ENCODE data around the gene KRT2. TPM values are rescaled to one million over a fixed set of nuclear protein-coding genes. Genes with fewer than 3 reads are reported as not detected.
"Not testable (repeated sequence)": the region's sequence is repeated elsewhere in the genome, so short reads cannot be mapped to it uniquely, and the experiment has no call there.

The KRT2 gene
- polyA plus RNA-seq, 1 donor: 0.08 TPM

DNA sequence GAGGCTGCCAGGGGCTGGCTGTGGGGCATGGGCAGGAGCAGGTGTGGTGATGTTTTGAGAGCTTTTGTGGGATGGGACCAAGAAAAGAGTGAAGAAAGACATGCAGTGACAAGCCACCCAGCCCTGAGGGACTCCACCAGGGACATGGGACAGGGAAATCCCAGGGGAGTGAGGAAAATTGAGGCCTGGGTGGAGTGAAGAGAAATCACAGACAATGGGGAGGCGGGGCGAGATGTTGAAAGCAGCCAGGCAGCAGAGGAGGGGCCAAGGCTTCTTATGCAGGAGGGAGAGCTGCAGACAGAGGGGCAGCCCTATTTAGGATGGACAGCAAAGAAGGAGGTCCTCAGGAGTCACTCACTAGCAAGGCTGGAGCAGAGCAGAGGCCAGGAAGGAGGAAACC lies 32.4 kb upstream of the KRT2 start:
- no peak for DNase-seq

DNA sequence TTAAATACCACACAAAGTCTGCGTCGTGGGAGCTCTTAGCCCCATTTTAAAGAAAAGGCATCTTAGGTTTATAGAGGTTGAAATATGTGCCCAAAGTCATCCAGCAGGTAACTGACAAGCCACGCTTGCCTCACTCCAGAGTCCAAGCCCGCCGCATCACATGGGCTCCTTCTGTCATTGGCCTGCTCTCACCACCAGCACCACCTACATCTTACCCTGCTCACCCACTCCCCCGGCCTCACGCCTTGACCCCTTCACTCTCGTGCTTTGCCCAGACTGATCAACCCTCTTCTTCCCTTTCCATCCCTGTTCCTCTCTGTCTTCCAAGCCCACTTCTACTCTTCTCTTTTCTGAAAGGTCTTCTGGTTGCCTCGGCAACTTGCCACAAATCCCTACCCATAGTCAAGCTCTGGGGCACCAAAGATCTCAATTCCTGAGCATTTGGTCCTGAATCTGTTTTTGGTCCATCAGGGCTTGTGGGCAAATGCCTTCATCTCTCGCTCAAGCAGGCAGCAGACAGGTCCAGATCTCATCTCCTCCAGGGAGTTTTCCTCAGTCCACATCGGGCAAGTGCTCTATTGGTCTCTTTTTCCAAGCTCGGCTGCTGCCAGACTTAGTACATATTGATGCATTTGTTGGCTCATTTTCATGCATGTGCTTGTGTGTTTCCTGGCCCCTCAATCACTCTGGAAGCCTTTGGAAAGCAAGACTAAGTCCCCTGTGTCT lies 31.7 kb upstream of the KRT2 start:
- DNase-seq: no peak

DNA sequence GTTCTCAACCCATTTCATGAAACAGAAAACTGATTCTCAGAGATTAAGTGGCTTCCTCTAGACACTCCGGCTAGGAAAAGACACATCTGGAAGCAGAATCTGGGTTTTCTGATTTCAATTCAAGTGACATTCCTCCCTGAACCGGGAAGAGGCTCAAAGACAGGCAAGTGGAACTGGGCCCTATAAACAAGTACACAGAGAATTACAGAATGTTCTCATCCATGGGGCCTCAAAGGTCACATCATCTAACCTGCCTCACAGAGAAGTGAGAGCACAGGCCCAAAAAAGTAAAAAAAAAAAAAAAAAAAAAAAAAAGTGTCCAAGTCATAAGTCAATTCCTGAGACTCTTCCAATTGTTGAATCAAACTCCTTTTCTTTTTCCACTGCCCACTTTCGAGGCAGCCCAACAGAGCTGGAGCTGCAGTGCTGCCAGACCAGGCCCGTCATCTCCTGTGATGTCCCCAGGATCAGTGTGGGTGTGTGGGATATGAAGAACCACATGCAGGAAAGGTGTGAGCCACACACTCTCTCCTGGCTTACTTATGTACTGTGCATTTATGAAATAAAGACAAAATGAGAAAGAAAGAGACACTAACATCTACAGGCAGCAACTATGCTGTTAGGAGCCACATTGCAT lies 31.0 kb upstream of the KRT2 start:
- no peak for DNase-seq

DNA sequence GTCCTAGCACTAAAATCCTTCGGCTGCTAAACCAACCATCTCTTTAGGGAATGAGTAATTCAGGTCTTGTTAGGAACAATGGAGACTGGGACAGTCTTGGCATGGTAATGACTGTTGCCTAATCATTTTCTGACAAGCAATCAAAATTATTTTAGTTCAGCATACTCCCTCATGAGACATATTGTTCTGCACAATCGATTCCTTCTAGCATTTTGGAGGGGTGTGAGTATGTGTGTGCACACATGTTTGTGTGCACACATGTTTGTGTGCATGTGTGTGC lies 30.3 kb upstream of the KRT2 start:
- no peak for DNase-seq

DNA sequence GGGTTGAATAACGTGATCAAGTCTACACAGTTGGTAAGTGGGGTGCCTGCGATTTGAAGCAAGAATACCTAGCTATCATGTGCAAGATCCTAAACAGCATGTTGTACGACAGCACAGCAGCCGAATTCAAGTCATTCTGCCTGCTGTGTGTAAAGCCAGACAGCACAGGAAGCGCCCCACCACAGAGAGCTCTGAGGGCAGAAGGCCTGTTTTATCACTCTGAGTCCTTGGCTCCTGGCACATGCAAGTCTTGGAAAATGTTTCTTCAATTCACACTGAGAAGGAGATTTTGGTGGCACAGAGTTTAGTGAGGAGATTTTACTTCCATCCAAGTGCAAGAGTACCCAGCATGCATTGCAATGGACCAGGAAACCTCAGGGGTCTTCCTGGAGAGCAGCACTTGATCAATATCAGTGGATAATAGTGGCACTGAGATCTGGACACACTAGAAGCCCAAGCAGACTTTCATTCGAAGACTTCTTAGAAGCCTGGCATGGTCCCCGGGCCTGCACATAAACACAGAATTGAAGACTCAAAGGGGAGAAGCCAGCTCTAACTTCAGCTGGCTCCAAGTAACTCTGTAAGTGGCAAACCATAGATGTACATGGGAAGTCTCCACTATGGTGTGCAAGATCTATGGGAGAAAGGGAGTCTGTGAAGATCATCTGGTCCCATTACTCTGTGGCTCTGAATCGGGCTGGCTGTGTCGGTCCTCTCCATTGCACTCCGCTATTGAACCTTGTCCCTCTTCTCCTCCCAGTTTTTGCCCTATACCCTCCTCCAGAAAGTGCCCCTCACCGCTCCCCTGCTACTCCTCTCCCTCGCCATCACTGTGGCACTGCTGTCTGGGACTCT lies 29.7 kb upstream of the KRT2 start:
- no peak for DNase-seq

DNA sequence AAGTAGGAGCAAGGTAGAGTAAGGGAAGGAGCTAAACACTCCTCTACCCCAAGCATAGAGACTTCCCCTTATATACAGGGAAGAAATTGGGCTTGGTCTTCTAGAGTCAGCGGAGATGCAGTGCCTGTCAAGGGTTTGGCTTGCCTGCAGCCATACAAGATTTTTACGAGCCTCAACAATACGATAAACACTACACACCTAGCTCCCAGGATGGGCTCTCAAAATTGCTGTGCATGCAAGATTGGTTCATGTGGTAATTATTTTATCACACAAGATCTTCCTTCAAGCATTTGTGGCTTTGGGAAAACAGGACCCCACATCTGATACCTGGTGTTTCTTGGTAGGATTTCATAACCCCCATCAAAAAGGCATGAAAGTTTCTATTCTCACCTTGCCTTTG lies 28.4 kb upstream of the KRT2 start, which contains the start of gene KRT1:
KRT1 (minus strand) TSS at position 45 of the 400 bp plus-strand sequence. CDS start 59 bp downstream, outside the sequence.
- no peak for DNase-seq

DNA sequence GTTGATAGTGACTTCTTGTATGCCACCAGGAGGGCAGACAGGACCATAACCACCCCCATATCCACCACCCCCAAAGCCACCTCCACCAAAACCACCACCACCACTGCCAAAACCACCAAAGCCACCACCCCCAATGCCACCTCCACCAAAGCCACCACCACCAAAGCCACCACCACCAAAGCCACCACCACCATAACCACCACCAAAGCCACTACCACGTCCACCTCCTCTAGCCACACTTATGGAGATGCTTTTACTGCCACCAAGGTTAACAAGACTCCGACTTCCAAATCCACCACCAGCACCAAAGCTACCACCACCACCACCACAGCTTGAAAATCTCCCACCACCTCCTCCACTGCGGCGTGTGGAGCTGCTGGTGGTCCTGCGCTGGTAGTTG lies 27.9 kb upstream of the KRT2 start:
- no peak for DNase-seq

DNA sequence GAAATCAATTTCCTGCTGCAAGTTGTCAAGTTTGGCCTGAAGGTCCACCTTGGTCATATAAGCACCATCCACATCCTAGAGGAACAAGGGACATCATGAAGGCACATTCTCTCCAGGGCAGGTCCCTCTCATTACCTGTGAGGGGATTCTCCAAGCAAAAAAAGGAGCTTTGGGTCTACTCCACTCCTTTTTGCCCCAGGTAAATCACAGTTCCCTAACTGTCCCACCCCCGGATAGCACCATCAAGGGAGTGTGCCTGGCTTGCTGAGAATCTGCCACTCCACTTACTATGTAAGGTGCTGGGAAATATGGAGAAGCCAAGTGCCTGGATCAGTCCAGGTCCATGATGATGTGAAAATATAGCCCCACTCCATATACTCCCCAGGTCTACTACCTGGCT lies 25.7 kb upstream of the KRT2 start:
- DNase-seq: no peak

DNA sequence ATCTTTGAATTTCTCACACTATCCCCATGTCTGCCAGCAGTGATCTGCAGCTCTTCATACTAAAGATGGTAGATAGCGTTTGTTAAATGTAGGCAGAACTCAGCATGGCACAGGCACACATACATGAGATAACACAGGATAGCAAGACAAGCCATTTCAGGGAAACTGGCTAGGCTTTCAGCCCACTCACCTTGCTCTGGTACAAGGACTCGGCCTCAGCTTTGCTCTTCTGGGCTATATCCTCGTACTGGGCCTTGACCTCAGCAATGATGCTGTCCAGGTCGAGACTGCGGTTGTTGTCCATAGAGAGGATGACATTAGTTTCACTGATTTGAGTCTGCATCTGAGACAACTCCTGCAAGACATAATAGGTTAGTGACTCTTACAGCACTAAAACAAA lies 25.1 kb upstream of the KRT2 start:
- no peak for DNase-seq

DNA sequence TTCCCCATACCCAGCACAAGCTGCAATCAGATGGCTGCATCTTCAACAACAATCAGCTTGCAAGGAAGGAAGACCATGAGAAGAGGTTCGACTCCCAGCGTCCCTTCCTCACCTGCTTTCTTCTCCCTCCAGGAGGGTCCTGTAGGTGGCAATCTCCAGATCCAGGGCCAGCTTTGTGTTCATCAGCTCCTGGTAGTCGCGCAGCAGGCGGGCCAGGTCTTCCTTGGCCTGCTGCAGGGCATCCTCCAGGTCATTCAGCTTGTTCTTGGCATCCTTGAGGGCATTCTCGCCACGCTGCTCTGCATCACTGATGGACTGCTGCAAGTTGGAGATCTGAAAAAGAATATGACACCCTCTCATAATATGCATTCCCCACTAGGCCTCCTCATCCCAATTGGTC lies 24.2 kb upstream of the KRT2 start:
- DNase-seq: no peak

DNA sequence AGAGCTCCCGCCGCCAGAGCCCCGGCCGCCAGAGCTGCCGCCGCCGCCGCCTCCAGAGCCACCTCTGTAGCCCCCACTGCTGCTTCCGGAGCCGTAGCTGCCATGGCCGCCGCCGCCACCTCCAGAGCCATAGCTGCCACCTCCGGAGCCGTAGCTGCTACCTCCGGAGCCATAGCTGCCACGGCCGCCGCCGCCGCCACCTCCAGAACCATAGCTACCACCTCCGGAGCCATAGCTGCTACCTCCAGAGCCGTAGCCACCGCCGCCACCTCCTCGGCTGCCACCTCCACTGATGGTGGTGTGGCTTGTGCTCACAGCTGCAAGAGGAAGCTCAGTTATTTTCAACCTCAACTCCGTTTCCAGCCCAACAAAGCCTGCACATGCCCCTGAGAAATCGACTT lies 23.3 kb upstream of the KRT2 start:
- DNase-seq: no peak

DNA sequence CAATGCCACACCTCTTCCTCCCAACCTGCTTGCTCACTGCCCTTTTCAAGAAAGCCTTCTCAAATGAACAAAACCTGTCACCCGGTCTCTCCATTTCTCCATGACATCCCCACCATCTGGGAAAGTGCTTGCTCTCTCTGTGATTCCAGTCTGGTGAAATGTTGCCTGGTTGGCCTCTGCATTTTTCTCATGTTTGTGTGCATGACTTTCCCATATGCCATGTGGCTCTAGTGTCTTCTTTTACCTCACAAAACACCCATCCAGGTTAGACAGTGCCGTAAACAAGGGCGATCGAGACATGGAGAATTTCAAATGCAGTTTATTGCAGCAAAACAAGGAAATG lies 22.4 kb upstream of the KRT2 start:
- no peak for DNase-seq

DNA sequence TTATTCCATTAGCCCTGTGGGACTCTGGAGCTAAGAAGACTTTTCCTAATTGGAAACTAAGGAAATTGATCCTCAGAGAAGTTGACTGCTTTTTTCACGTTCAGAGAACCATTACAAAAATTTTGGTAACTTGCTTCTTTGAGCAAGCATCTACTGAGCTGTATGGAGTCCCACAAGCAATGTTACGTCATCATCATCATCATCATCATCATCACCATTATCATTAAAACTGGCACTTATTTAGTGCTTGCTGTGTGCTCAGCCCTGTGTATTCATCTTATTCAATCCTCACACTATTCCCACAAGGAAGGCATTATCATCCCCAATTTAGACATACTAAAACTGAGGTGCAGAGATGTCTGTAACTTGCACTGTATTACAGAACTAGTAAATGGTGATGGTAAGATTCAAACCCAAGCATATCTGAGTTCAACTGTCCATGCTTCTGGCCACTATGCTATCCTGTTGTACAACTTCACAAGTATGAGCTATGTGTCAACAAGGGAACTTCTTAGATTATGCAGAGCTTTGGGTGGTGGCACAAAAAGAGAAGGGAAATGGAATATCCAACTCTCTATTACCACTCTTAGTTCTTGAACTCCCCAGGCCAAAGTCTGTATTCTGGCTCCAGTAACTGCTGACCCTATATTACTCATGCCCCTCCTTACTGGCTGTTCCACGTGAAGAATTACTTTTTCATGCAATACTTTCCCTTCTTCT lies 21.9 kb upstream of the KRT2 start:
- DNase-seq: no peak

DNA sequence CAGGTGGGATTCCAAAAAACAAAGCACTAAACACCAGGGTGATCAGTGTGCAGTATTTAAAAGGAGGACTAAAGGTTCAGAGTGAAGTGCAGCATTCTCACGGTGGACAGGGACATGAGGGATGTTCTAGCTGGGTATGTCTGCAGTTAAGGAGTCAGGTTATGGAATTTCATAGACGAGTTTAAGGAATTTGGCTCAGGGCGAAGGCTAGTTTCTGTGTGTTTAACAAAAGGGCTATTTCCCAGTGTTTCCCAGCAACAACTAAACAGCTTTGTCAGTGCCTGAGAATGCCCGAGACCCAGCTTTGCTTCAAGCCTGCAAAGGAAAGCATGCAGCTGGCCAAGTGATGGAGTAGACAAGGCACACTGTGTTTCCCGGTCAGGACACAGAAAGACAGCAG lies 21.2 kb upstream of the KRT2 start:
- DNase-seq: no peak

DNA sequence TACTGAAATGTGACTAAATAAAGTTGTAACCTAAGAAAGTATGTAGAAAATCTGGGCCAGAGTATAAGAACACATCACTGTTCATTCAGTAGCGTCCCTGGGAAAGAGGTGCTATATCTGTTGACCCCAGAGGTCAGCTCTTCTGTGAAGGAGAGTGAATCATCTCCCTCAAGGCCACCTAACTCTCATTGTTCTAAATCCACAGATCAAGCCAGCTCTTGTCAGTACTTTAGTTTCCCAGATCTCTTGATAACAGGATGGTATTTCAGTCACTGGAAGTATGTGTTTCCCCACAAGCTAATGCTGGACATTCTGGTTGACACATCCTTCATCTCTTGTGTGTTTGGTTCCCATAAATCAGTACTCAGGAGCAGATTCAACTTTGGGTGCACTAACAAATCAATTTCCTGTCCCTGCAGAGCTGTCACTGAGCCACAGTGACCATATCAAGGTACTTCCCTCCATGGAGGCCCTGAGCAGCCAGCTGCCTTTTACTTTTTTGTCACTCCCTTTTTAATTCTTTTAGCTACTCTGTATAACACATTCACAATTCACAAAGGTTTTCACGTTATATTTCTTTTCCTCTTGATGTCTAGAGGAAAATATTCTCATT lies 20.4 kb upstream of the KRT2 start:
- DNase-seq: no peak

DNA sequence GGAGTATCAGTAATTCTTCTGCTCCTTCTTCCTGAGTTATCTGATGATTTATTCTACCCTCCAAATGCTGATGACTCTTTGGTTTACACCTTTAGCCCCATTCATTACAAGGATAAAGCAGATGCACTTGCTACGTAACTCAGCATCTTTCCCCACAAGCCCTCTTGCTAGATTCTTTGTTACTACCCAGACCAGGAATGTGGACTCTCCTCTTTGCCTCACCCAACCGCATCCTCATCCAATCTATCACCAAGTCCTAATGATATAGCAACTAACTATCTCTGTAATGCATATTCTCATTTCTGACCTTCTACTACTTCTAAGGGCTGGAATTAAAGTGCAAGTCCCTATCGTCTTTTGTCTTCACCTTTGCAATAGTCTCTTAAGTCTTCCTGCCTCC lies 18.9 kb upstream of the KRT2 start:
- no peak for DNase-seq

DNA sequence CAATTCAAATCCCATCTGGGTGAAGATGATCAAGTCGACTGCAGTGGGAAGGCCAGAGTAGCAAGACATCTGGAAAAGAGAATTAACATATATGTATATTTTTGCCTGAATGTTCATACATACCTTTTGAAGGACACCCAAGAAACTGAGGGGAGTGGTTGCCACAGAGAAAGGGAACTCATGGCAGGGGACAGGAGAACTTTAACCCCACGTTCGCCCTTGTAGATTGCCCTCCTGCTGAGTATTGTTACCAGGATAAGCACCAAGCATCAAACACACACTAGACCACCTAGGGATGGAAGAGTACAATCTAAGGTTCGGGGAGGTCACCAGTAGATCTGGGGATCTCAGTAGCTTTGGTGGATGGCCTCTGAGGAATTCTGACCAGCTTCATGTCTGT lies 18.5 kb upstream of the KRT2 start:
- DNase-seq: no peak

DNA sequence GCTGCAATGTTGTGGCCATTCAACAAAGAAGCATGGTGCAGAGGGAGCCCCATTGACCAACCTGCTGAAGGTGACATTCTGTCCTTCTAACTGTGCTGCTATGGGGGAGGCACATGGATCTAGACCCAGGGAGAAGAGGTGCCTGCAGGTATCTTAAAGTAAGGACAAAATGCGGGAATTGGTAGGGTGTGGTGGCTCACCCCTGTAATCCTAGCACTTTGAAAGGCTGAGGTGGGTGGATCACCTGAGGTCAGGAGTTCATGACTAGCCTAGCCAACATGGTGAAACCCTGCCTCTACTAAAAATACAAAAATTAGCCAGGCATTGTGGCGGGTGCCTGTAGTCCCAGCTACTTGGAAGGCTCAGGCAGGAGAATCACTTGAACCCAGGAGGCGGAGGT lies 17.9 kb upstream of the KRT2 start:
- not testable (repeated sequence) for DNase-seq

DNA sequence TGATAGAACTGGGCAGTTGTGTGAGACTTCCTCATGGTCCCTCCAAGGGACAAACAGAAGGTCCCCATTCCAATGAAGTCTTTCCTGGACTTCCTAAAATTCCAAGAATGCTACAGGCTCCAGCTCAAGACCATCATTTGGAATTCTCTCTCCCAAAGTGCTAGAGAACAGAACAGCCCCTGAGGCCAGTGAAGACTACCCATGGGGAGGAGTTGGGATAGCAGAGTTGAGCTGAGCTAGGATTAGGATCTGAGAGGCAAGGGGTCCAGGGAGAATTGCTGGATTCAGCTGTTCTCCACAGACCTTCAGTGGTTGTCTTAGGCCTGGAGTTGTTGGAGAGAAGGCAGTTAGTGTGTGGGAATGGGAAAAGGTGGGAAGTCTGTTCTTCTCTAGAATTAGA lies 17.4 kb upstream of the KRT2 start:
- DNase-seq: no peak

DNA sequence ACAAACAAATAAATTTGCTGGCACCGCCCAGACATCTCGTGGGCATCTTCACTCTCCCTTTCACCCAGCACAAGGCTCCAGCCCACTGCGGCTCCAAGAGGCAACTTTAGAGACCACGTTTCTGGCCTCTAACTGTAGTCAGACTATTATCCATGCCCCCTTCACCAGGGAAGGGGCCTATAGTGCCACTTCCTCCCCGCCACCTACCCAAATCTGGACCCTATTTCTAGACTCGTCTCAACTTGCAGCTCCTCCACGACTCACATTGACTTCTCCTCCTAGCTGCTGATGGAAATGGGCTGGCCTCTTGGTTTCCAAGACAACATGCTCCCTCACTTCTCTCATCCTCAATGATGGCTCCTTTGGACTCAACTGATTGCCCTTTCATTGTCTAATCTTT lies 15.9 kb upstream of the KRT2 start:
- no peak for DNase-seq

DNA sequence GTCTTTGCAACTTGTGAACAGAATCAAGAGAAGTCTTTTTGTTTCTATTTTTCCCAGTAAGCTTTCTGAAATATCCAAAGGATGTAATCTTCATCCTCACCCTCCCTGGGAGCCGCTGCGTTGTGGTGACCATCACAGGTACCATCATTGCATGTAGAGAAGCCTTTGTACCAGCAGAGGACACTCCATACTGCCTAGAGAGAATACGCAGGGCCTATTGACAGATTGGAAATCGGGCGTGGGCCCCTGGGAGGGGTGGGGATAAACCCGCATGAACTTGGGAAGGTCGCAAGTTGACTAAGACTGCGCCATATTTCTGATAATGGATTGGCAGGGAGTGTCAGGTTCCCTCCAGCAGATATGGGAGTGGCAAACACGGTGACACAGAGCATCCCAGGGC lies 15.5 kb upstream of the KRT2 start:
- DNase-seq: no peak

DNA sequence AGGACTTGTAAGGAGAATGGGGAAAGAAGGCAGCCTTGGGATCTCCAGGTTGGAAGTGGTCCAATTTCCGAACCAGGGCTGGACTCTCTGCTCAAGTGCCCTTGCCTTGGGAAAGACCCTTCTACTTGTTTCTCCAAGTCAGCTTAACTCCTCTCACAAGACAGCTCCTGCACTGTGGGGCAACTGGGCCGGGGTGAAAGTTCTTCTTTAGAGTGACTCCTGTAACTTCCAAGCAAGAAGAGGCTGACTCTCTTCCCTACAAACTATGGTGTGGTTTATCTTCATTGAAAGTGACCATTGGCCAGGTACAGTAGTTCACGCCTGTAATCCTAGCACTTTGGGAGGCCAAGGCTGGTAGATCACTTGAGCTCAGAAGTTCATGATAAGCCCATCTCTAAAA lies 14.5 kb upstream of the KRT2 start:
- no peak for DNase-seq

DNA sequence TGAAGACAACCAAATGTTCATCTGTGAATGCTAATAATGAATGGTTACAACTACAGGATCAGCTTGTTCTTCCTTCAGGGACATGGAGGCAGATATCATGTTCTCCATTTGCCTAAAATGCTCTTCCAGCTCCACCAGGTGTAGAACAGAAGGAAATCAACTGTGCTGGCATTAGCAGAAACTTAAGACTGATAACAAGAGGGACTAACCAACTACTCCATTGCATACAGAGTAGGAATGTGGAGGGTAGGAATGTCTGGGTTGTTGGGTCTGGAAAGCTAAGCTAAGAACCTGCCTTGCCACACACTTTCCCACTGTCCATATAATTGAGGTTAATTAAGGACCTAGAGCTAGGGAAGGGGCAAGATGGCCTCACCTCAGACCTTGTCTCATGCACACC lies 11.4 kb upstream of the KRT2 start:
- DNase-seq: no peak

Data from hindlimb muscle (tissue), 1 donor.